CD4-positive, alpha-beta memory T cell (primary cell): Measurements from ENCODE around the gene WDR4. TPM values are rescaled to one million over a fixed set of nuclear protein-coding genes. Genes with fewer than 3 reads are reported as not detected.
"Not testable (repeated sequence)": the region's sequence is repeated elsewhere in the genome, so short reads cannot be mapped to it uniquely, and the experiment has no call there.

ENCODE experiments used
- CTCF ChIA-PET: fragments of 350-600 bp; sonication (Branson Sonifier 250); formaldehyde crosslinking; loops from one replicate; lab custom pipeline; 2021; ENCODE audit warnings: inconsistent platforms; ENCODE audit not compliant: partially characterized antibody; lab: Charles Lee
- POLR2A ChIA-PET: fragments of 350-600 bp; sonication (Branson Sonifier 250); formaldehyde crosslinking; loops from one replicate; lab custom pipeline; 2021; ENCODE audit not compliant: partially characterized antibody; lab: Charles Lee
- DNase-seq, 5 donors: peaks; one replicate each; pipeline versions ENCODE4 v3.0.0 to v3.0.0-alpha.2; 2020 to 2022; ENCODE audit warnings: mixed read lengths in 1 of 5
- H3K27ac ChIP-seq: one replicate; pipeline ENCODE4 v1.7.0; 2013; ENCODE audit warnings: low read depth, low read length
- H3K27me3 ChIP-seq: 2 replicates; pipeline ENCODE4 v1.7.0; 2013; ENCODE audit warnings: mild to moderate bottlenecking, low read length, moderate library complexity; ENCODE audit not compliant: insufficient read depth
- H3K36me3 ChIP-seq: 2 replicates; pipeline ENCODE4 v1.7.0; 2013; ENCODE audit warnings: mild to moderate bottlenecking, low read length, moderate library complexity; ENCODE audit not compliant: insufficient read depth
- H3K4me1 ChIP-seq: 2 replicates; pipeline ENCODE4 v1.7.0; 2013; ENCODE audit warnings: mild to moderate bottlenecking, low read length, moderate library complexity; ENCODE audit not compliant: insufficient read depth
- H3K4me3 ChIP-seq, 2 donors: one replicate each; pipeline ENCODE4 v1.7.0; 2013; ENCODE audit warnings: low read length in 2 of 2, mild to moderate bottlenecking in 1 of 2
- H3K9me3 ChIP-seq, 2 donors: one replicate each; pipeline ENCODE4 v1.7.0; 2013; ENCODE audit warnings: low read length in 2 of 2, control low read depth in 1 of 2; ENCODE audit not compliant: control insufficient read depth in 1 of 2
- H3K27ac Mint-ChIP-seq, 7 donors: one replicate each; pipeline ENCODE4 v1.8.0; 2020 to 2021; ENCODE audit warnings: mixed read lengths in 7 of 7, mild to moderate bottlenecking in 6 of 7, inconsistent platforms in 3 of 7, moderate library complexity in 3 of 7
- H3K27me3 Mint-ChIP-seq, 2 donors: one replicate each; pipeline ENCODE4 v1.8.0; 2020 to 2021; ENCODE audit warnings: mixed read lengths in 2 of 2
- H3K36me3 Mint-ChIP-seq, 2 donors: one replicate each; pipeline ENCODE4 v1.8.0; 2020 to 2021; ENCODE audit warnings: mixed read lengths in 2 of 2, inconsistent platforms in 1 of 2, mild to moderate bottlenecking in 1 of 2
- H3K4me1 Mint-ChIP-seq, 4 donors: one replicate each; pipeline ENCODE4 v1.8.0; 2020 to 2021; ENCODE audit warnings: mixed read lengths in 4 of 4, mild to moderate bottlenecking in 1 of 4
- H3K4me3 Mint-ChIP-seq, 8 donors: one replicate each; pipeline ENCODE4 v1.8.0; 2020 to 2021; ENCODE audit warnings: mixed read lengths in 8 of 8, mild to moderate bottlenecking in 7 of 8, moderate library complexity in 6 of 8, inconsistent platforms in 3 of 8
- H3K9me3 Mint-ChIP-seq, 8 donors: one replicate each; pipeline ENCODE4 v1.8.0; 2020 to 2021; ENCODE audit warnings: mixed read lengths in 8 of 8, mild to moderate bottlenecking in 5 of 8, inconsistent platforms in 3 of 8, moderate library complexity in 1 of 8
- intact Hi-C: fragments of 100-400 bp; cut with micrococcal nuclease; formaldehyde crosslinking; loops from one replicate; pipeline ENCODE4 v1.15.1; 2023
- polyA plus RNA-seq, 2 donors: library from polyadenylated mRNA; unstranded; fragments of 300-500 nt; fragmentation: Illumina TruSeq; gene quantifications; one replicate each; pipeline ENCODE4 v1.2.3, GENCODE V29; 2021
- total RNA-seq, 2 experiments: library from RNA; stranded (reverse); gene quantifications; one replicate each; pipeline ENCODE4 v1.2.3, GENCODE V29; 2021

WDR4 gene
- total and polyA plus RNA-seq, 4 experiments from 2014 or later: 7.3 to 27.5 (median 17.0) TPM

DNA sequence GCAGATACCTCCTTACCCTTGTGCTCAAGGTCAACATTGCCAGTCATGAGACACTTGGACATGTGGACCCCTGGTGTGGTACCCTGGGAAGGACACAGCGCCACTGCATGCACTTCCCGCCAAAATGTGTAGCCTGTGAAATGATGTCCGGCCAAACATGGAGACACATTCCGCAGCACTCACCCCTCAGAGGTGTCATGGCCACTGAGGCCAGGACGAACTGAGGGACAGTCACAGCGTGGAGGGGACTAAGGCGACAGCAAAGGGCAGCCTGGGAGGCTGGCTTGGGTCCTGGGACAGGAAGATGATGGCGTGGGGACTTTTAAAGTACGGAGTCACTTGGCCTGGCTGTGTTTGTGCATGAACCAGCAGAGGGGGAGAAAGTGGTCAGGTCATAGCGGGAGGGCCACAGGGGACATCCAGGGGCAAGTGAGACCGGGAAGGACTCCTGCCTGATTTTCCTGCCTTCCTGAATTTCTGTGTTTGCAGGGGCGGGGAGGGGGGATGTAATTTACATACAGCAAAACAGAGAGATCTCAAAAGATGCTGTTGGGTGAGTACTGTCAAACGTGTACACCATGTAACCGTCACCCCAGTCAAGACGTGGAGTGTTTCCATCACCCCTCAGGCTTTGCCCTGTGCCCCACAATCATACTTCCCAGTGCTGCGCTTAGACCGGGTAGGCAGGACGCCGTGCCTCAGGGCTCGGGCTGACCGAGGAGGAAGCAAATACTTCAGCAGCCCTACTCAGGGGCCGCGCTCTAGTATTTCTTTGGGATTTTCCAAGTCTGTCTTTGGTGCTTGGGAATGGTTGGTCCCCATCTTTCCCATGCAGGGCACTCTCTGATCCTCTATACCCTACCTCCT, 45.2 kb downstream of the WDR4 start:
- Histone ChIP-seq H3K9me3 (no peaks in the 10 kb centered on the region), H3K27ac (no peak overlapping the region), H3K36me3 (peaks cover 2% of the 10 kb centered on the region), H3K4me3 (no peak overlapping the region), H3K27me3 (no peaks in the 10 kb centered on the region), H3K4me1 (peaks cover 33% of the 10 kb centered on the region)
- no peak for DNase-seq
- POLR2A ChIA-PET: interaction anchor here (0.6 kb wide), 1 partner anchor 319 kb away, joined by 3 read pairs; no protein-coding TSS in a partner anchor
- Mint-ChIP-seq H3K4me3 (no peak overlapping the region), H3K27me3 (no peaks in the 10 kb centered on the region), H3K9me3 (no peaks in the 10 kb centered on the region), H3K4me1 (peaks cover 24 to 33% (median 28%) of the 10 kb centered on the region in 4 donors), H3K27ac (peak overlapping the region in 3 of 7 donors; percentile 35 to 81 (median 74)), H3K36me3 (peaks cover 2 to 3% of the 10 kb centered on the region in 2 donors)
- CTCF ChIA-PET: interaction anchor here (1.6 kb wide), 1 partner anchor 241 kb away, joined by 7 read pairs; no protein-coding TSS in a partner anchor
- intact Hi-C loops: loop anchor here (1.0 to 5.0 kb wide), 3 partner anchors 180 to 242 kb away; no protein-coding TSS in a partner anchor

DNA sequence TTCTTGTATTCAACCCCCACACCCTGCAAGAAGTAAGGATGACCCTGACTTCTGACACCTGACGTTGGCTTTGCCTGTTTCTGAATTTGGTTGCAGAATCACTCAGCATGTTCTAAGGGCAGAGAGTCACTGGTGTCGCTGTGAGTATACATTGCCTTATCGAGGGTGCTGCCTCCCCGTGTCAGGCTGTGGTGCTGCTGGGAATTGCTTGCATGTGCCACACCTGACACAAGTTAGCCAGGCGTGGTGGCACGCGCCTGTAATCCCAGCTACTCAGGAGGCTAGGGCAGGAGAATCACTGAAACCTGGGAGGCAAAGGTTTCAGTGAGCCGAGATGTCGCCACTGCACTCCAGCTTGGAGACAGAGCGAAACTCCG, 45.9 kb downstream of the WDR4 start:
- Histone ChIP-seq H3K4me3 (peak overlapping the region in 1 of 2 donors; percentile 26), H3K9me3 (no peaks in the 10 kb centered on the region), H3K27ac (no peak overlapping the region), H3K4me1 (peaks cover 33% of the 10 kb centered on the region), H3K27me3 (no peaks in the 10 kb centered on the region), H3K36me3 (no peaks in the 10 kb centered on the region)
- intact Hi-C loops: loop anchor here (1.0 to 5.0 kb wide), 3 partner anchors 179 to 241 kb away; no protein-coding TSS in a partner anchor
- Mint-ChIP-seq H3K4me3 (peak overlapping the region; percentile 68 to 93 (median 84)), H3K27ac (peak overlapping the region; percentile 23 to 76 (median 35)), H3K4me1 (peaks cover 24 to 33% (median 28%) of the 10 kb centered on the region in 4 donors), H3K9me3 (no peaks in the 10 kb centered on the region), H3K27me3 (peaks cover 0 to 2% of the 10 kb centered on the region in 2 donors), H3K36me3 (peaks cover 2 to 3% of the 10 kb centered on the region in 2 donors)
- peak; percentile 48 to 61 (median 57) for DNase-seq
- CTCF ChIA-PET: interaction anchor here (1.6 kb wide), 1 partner anchor 240 kb away, joined by 7 read pairs; no protein-coding TSS in a partner anchor
- POLR2A ChIA-PET: interaction anchor here (0.6 kb wide), 1 partner anchor 318 kb away, joined by 3 read pairs; no protein-coding TSS in a partner anchor

DNA sequence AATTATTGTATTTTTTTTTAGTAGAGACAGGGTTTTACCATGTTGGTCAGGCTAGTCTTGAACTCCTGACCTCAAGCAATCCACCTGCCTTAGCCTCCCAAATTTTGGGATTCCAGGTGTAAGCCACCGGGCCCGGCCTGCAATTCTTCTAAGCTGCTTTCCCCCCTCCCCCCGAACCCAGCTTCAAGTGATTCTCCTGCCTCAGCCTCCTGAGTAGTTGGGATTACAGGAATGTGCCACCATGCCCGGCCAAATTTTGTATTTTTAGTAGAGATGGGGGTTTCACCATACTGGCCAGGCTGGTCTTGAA, 47.1 kb downstream of the WDR4 start:
- H3K27me3 ChIP-seq, POLR2A ChIA-PET, H3K36me3 ChIP-seq, H3K27me3 Mint-ChIP-seq, H3K9me3 ChIP-seq, H3K27ac ChIP-seq, H3K9me3 Mint-ChIP-seq, H3K4me3 ChIP-seq, DNase-seq, H3K36me3 Mint-ChIP-seq: not testable (repeated sequence)
- H3K4me3 Mint-ChIP-seq: peak overlapping the region in 6 of 8 donors; percentile 71 to 93 (median 86)
- H3K27ac Mint-ChIP-seq: peak overlapping the region in 2 of 7 donors; percentile 19 to 63
- CTCF ChIA-PET: interaction anchor here (1.2 to 1.6 kb wide), 2 partner anchors 14 to 239 kb away, joined by 4 to 7 read pairs; no protein-coding TSS in a partner anchor
- peaks cover 24 to 36% (median 28%) of the 10 kb centered on the region in 4 donors for H3K4me1 Mint-ChIP-seq
- intact Hi-C loops: loop anchor here (5.0 kb wide), 2 partner anchors 215 to 240 kb away; no protein-coding TSS in a partner anchor
- peaks cover 33% of the 10 kb centered on the region for H3K4me1 ChIP-seq

DNA sequence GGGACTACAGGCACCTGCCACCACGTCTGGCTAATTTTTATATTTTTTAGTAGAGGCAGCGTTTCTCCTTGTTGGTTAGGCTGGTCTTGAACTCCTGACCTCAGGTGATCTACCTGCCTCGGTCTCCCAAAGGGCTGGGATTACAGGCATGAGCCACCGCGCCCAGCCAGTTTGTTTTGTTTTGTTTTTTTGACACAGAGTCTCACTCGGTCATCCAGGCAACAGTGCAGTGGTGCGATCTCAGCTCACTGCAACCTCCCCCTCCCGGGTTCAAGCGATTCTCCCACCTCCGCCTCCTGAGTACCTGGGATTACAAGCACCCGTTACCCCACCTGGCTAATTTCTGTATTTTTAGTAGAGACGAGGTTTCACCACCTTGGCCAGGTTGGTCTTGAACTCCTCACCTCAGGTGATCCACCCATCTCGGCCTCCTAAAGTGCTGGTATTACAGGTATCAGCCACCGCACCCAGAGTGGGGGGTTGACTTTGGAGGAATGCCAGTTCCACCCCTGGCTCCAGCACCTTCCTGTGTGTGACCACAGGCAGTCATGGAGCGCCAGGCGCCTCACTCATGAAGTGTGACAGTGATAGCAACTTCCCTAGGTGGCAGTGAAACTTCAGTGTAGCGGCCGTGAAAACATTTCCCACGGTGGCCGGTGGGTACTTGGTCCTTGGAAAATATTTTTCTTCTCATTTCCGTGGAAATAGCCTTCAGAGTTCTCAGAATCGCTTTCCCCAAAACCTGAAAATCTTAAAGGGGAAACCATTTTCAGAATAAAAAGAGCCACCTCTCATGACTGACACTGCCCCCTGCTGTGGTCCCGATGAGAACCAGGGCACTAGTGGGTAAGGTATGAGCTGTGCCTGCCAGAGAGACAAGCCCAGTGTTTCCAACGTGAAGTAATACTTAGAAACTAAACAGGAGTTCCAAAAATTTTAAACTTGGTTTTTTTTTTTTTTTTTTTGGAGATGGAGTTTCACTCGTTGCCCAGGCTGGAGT, 48.6 kb downstream of the WDR4 start:
- H3K4me1 ChIP-seq: peaks cover 33% of the 10 kb centered on the region
- H3K9me3 ChIP-seq: no peaks in the 10 kb centered on the region
- Mint-ChIP-seq H3K4me3 (peak overlapping the region in 3 of 8 donors; percentile 61 to 76 (median 65)), H3K4me1 (peaks cover 24 to 36% (median 28%) of the 10 kb centered on the region in 4 donors), H3K27me3 (peaks cover 8 to 9% of the 10 kb centered on the region in 2 donors), H3K36me3 (no peaks in the 10 kb centered on the region), H3K27ac (peak overlapping the region in 2 of 7 donors; percentile 43 to 51), H3K9me3 (peaks cover 0 to 5% (median 0%) of the 10 kb centered on the region in 8 donors)
- no peak overlapping the region for H3K27ac ChIP-seq
- POLR2A ChIA-PET: interaction anchor here (0.7 to 1.0 kb wide), 4 partner anchors 13 to 238 kb away, joined by 3 to 4 read pairs (median 4); no protein-coding TSS in a partner anchor
- no peak for DNase-seq
- intact Hi-C loops: loop anchor here (5.0 kb wide), 2 partner anchors 213 to 238 kb away; no protein-coding TSS in a partner anchor
- CTCF ChIA-PET: interaction anchor here (1.2 kb wide), 1 partner anchor 13 kb away, joined by 4 read pairs; no protein-coding TSS in a partner anchor
- H3K27me3 ChIP-seq: no peaks in the 10 kb centered on the region
- no peaks in the 10 kb centered on the region for H3K36me3 ChIP-seq
- no peak overlapping the region for H3K4me3 ChIP-seq

DNA sequence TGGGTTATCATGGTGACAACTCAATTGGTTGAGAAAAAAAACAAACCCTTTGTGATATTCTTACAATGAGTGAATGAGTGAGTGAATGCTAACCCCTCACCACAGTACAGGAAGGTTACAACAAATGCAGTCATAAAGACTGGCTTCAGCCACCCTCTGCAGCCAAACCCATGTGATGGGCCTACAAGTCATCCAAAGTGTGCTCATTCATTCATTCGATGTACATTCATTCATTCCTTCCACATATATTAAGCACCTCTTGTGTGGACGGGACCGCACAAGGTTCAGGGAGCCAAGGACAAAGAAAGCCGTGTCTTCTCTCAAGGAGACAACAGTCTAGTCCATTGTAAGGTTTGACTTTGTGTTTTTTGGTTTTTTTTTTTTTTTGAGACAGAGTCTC, 49.4 kb downstream of the WDR4 start:
- H3K36me3 Mint-ChIP-seq: no peaks in the 10 kb centered on the region
- Histone ChIP-seq H3K9me3 (no peaks in the 10 kb centered on the region), H3K4me3 (no peak overlapping the region), H3K36me3 (no peaks in the 10 kb centered on the region), H3K27me3 (no peaks in the 10 kb centered on the region), H3K4me1 (peaks cover 33% of the 10 kb centered on the region), H3K27ac (no peak overlapping the region)
- ChIA-PET CTCF (interaction anchor here (2.4 kb wide), 1 partner anchor 236 kb away, joined by 7 read pairs; no protein-coding TSS in a partner anchor), POLR2A (interaction anchor here (1.2 kb wide), 1 partner anchor 47 kb away, joined by 3 read pairs; no protein-coding TSS in a partner anchor)
- peaks cover 0 to 5% (median 0%) of the 10 kb centered on the region in 8 donors for H3K9me3 Mint-ChIP-seq
- peaks cover 24 to 38% (median 30%) of the 10 kb centered on the region in 4 donors for H3K4me1 Mint-ChIP-seq
- peaks cover 15 to 16% of the 10 kb centered on the region in 2 donors for H3K27me3 Mint-ChIP-seq
- intact Hi-C loops: loop anchor here (5.0 kb wide), 2 partner anchors 213 to 238 kb away; no protein-coding TSS in a partner anchor
- DNase-seq: no peak
- no peak overlapping the region for H3K4me3 Mint-ChIP-seq
- no peak overlapping the region for H3K27ac Mint-ChIP-seq

DNA sequence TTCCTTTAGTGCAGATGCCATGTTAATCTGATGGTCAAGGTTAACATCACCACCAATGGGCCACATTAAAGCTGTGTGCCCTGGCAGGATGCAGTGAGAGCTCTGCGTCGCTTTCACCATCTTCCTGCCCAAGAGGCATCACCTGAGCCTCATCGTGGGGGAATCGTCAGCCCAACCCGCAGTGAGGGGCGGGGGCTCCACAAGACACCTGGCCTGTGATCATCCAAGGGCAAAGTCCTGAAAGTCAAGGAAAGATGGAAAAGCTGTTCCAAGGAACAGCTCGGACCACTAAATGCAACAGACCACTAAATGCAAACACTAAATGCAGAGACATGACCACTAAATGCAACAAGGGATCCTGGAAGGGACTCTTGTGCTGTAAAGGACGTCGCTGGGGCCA, 49.9 kb downstream of the WDR4 start:
- DNase-seq: no peak
- no peaks in the 10 kb centered on the region for H3K36me3 Mint-ChIP-seq
- H3K4me1 Mint-ChIP-seq: peaks cover 24 to 38% (median 30%) of the 10 kb centered on the region in 4 donors
- H3K9me3 ChIP-seq: no peaks in the 10 kb centered on the region
- peak overlapping the region in 1 of 7 donors; percentile 16 for H3K27ac Mint-ChIP-seq
- H3K27ac ChIP-seq: no peak overlapping the region
- CTCF ChIA-PET: interaction anchor here (1.3 to 2.4 kb wide), 2 partner anchors 10 to 236 kb away, joined by 3 to 7 read pairs; no protein-coding TSS in a partner anchor
- H3K4me1 ChIP-seq: peaks cover 33% of the 10 kb centered on the region
- H3K36me3 ChIP-seq: no peaks in the 10 kb centered on the region
- H3K4me3 Mint-ChIP-seq: no peak overlapping the region
- no peaks in the 10 kb centered on the region for H3K27me3 ChIP-seq
- H3K4me3 ChIP-seq: no peak overlapping the region
- intact Hi-C loops: no loop called here
- POLR2A ChIA-PET: interaction anchor here (1.2 kb wide), 1 partner anchor 47 kb away, joined by 3 read pairs; no protein-coding TSS in a partner anchor
- peaks cover 15 to 20% of the 10 kb centered on the region in 2 donors for H3K27me3 Mint-ChIP-seq
- H3K9me3 Mint-ChIP-seq: peaks cover 0 to 5% (median 0%) of the 10 kb centered on the region in 8 donors
